GM21367 (cell line): Measurements from ENCODE around the gene MXD3.
"Not testable (repeated sequence)": the region's sequence is repeated elsewhere in the genome, so short reads cannot be mapped to it uniquely, and the experiment has no call there.

ENCODE experiments used
- ATAC-seq: cut with Tn5 transposase; IDR thresholded peaks from one replicate; pipeline ENCODE4 v1.9.1; 2021; ENCODE audit not compliant: unreplicated experiment

MXD3 gene

GRCh38 chr5:177343777-177344176, 32.1 kb upstream of the MXD3 start:
- no peak for ATAC-seq

GRCh38 chr5:177343000-177343399, 31.3 kb upstream of the MXD3 start:
- not testable (repeated sequence) for ATAC-seq

GRCh38 chr5:177339107-177339638, 27.5 kb upstream of the MXD3 start:
- ATAC-seq: no peak

GRCh38 chr5:177338251-177339106, 26.8 kb upstream of the MXD3 start:
- ATAC-seq: no peak

- ATAC-seq: no peak
Observed at GRCh38 chr5:177336603-177337494, 25.2 kb upstream of the MXD3 start.

GRCh38 chr5:177336112-177336511, 24.4 kb upstream of the MXD3 start:
- no peak for ATAC-seq

- no peak for ATAC-seq
Observed at GRCh38 chr5:177335701-177336065, 24.0 kb upstream of the MXD3 start.

GRCh38 chr5:177334781-177335700, 23.3 kb upstream of the MXD3 start:
- ATAC-seq: no peak

GRCh38 chr5:177334155-177334551, 22.5 kb upstream of the MXD3 start:
- ATAC-seq: no peak

- no peak for ATAC-seq
Observed at GRCh38 chr5:177333420-177334154, 21.9 kb upstream of the MXD3 start.

- ATAC-seq: no peak
Observed at GRCh38 chr5:177332896-177333260, 21.2 kb upstream of the MXD3 start.

- ATAC-seq: no peak
Observed at GRCh38 chr5:177332031-177332895, 20.6 kb upstream of the MXD3 start.

GRCh38 chr5:177330991-177331842, 19.5 kb upstream of the MXD3 start:
- no peak for ATAC-seq

GRCh38 chr5:177329883-177330282, 18.2 kb upstream of the MXD3 start:
- ATAC-seq: no peak

- ATAC-seq: no peak
Observed at GRCh38 chr5:177328545-177329231, 17.0 kb upstream of the MXD3 start.

GRCh38 chr5:177327539-177328522, 16.1 kb upstream of the MXD3 start:
- no peak for ATAC-seq
